T-helper 17 cell (primary cell): ENCODE results near the gene SPO11. TPM values are rescaled to one million over a fixed set of nuclear protein-coding genes. Genes with fewer than 3 reads are reported as not detected.

Experiments
- ATAC-seq: fragments of 150-1000 bp; cut with Tn5 transposase; 2 replicates; pipeline ENCODE4 v1.10.0; 2021; ENCODE audit warnings: mild to moderate bottlenecking, moderate library complexity
- DNase-seq, 3 donors: peaks; one replicate each; pipeline versions ENCODE4 v3.0.0 to v3.0.0-alpha.2; 2020 to 2021
- H3K9me3 ChIP-seq: one replicate; pipeline ENCODE4 v1.7.0; 2013; ENCODE audit warnings: low read length, mild to moderate bottlenecking; ENCODE audit not compliant: control insufficient read depth, poor library complexity, severe bottlenecking
- H3K27ac Mint-ChIP-seq: one replicate; pipeline ENCODE4 v1.8.0; 2022; ENCODE audit warnings: mild to moderate bottlenecking, moderate library complexity, mixed read lengths
- H3K27me3 Mint-ChIP-seq: one replicate; pipeline ENCODE4 v1.8.0; 2022; ENCODE audit warnings: mixed read lengths
- H3K36me3 Mint-ChIP-seq: one replicate; pipeline ENCODE4 v1.8.0; 2022; ENCODE audit warnings: low read depth, mixed read lengths
- H3K4me1 Mint-ChIP-seq: one replicate; pipeline ENCODE4 v1.8.0; 2022; ENCODE audit warnings: mild to moderate bottlenecking, mixed read lengths
- H3K4me3 Mint-ChIP-seq: one replicate; pipeline ENCODE4 v1.8.0; 2022; ENCODE audit warnings: mild to moderate bottlenecking, moderate library complexity, mixed read lengths
- total RNA-seq, 4 donors: library from RNA in 2 of 4; stranded (reverse) in 2 of 4; gene quantifications; one replicate each; pipeline ENCODE4 v1.2.3 and lab custom pipeline; 2022 to 2026

SPO11 gene
- total RNA-seq, 2 donors from 2014 or later: not detected

DNA sequence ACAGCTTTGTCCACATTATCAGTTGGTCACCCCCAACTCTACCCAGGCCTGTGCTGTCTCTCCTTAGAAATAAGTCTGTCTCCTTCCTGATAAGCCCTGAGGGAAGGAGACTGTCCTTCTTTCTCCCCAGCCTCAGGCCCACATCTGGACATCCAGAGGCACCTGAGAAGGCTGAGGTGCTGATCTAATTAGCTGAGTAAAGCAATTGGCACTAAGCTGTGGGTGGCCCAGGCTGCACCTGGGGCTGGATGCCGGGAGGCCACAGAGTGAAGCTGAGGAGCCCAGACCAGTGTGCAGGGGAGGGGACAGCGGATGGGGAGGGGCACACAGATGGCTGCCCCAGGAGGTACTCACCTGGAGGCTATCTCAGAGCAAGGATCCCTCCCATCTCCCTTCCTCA, 37.0 kb upstream of the SPO11 start:
- no peaks in the 10 kb centered on the region for H3K9me3 ChIP-seq
- ATAC-seq (no peak), DNase-seq (no peak)
- Mint-ChIP-seq H3K27me3 (peaks cover 65% of the 10 kb centered on the region), H3K4me3 (no peak overlapping the region), H3K36me3 (no peaks in the 10 kb centered on the region), H3K4me1 (no peaks in the 10 kb centered on the region), H3K27ac (no peak overlapping the region)

DNA sequence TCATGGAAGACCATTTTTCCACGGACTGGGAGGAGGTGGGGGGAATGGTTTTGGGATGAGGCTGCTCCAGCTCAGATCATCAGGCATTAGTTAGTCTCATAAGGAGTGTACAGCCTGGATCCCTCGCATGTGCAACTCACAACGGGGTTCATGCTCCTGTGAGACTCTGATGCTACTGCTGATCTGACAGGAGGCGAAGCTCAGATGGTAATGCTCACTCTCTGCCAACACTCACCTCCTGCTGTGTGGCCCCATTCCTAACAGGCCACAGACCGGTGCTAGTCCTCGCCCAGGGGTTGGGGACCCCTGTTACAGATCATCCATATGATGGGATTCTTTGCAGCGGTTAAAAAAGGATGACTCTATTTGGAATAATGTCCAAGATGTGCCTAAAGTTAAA, 35.6 kb upstream of the SPO11 start:
- peaks cover 51% of the 10 kb centered on the region for H3K27me3 Mint-ChIP-seq
- H3K27ac Mint-ChIP-seq: no peak overlapping the region
- no peaks in the 10 kb centered on the region for H3K36me3 Mint-ChIP-seq
- H3K4me1 Mint-ChIP-seq: no peaks in the 10 kb centered on the region
- ATAC-seq (no peak), DNase-seq (no peak)
- no peak overlapping the region for H3K4me3 Mint-ChIP-seq
- no peaks in the 10 kb centered on the region for H3K9me3 ChIP-seq

DNA sequence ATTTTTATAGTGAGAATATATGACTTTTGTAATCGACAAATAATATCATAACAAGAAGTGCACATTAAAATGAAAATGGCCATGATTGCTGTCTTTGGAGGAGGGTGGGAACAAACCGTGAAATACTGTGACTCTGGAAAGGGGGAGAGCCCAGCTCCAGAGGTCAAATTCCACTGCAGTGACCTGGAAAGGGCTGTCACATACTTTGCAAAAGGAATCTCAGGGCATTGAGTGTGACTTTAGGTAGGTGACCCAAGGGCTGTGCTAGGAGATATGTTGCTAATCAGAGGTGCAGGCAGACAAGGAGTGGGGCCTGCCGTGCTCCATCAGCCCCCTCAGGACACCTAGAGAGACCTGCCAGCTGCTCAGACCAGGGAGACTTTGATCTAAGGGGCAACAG, 35.1 kb upstream of the SPO11 start:
- ATAC-seq (no peak), DNase-seq (no peak)
- Mint-ChIP-seq H3K27me3 (peaks cover 49% of the 10 kb centered on the region), H3K4me3 (no peak overlapping the region), H3K27ac (no peak overlapping the region), H3K36me3 (no peaks in the 10 kb centered on the region), H3K4me1 (no peaks in the 10 kb centered on the region)
- H3K9me3 ChIP-seq: no peaks in the 10 kb centered on the region

- no peak overlapping the region for H3K4me3 Mint-ChIP-seq
- H3K27me3 Mint-ChIP-seq: peaks cover 36% of the 10 kb centered on the region
- no peaks in the 10 kb centered on the region for H3K4me1 Mint-ChIP-seq
- H3K27ac Mint-ChIP-seq: no peak overlapping the region
- H3K9me3 ChIP-seq: no peaks in the 10 kb centered on the region
- DNase-seq: no peak
- no peak for ATAC-seq
- no peaks in the 10 kb centered on the region for H3K36me3 Mint-ChIP-seq
These were observed 31.1 kb upstream of the SPO11 start for GRCh38 chr20:57298457-57298856.

- no peak overlapping the region for H3K4me3 Mint-ChIP-seq
- H3K36me3 Mint-ChIP-seq: no peaks in the 10 kb centered on the region
- DNase-seq (no peak), ATAC-seq (no peak)
- no peaks in the 10 kb centered on the region for H3K9me3 ChIP-seq
- no peak overlapping the region for H3K27ac Mint-ChIP-seq
- H3K27me3 Mint-ChIP-seq: peaks cover 47% of the 10 kb centered on the region
- no peaks in the 10 kb centered on the region for H3K4me1 Mint-ChIP-seq
These were observed 28.6 kb upstream of the SPO11 start for GRCh38 chr20:57301026-57301425.

DNA sequence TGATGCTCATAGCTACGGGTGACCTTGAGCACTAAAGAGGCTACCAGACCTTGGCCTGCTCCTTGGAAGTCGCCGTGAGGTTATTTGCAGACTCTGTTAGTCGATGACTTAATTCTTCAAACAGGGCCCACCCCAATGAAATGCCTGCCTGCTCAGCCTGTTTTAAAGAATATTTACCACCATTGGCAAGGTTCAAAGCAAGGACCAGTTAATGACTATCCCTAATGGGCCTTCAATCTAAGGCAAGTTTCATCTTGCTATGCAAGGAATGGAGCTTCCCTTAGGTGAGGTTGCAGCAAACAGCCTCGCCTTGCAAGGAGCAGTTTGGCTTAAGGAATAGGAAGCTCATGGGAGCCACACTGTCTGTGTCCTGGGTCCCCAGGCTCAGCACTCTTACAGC, 22.9 kb upstream of the SPO11 start:
- H3K4me1 Mint-ChIP-seq: peaks cover 4% of the 10 kb centered on the region
- peaks cover 3% of the 10 kb centered on the region for H3K36me3 Mint-ChIP-seq
- no peaks in the 10 kb centered on the region for H3K9me3 ChIP-seq
- DNase-seq (no peak), ATAC-seq (no peak)
- no peak overlapping the region for H3K4me3 Mint-ChIP-seq
- H3K27me3 Mint-ChIP-seq: peaks cover 37% of the 10 kb centered on the region
- H3K27ac Mint-ChIP-seq: no peak overlapping the region

- H3K27me3 Mint-ChIP-seq: peaks cover 25% of the 10 kb centered on the region
- no peak for ATAC-seq
These were observed 20.9 kb upstream of the SPO11 start for GRCh38 chr20:57308451-57309271.

GRCh38 chr20:57309544-57310115, 20.0 kb upstream of the SPO11 start:
- H3K27me3 Mint-ChIP-seq: peaks cover 23% of the 10 kb centered on the region
- peaks cover 4% of the 10 kb centered on the region for H3K4me1 Mint-ChIP-seq
- ATAC-seq (no peak), DNase-seq (no peak)
- H3K36me3 Mint-ChIP-seq: peaks cover 3% of the 10 kb centered on the region
- H3K27ac Mint-ChIP-seq: no peak overlapping the region
- H3K9me3 ChIP-seq: no peaks in the 10 kb centered on the region
- H3K4me3 Mint-ChIP-seq: no peak overlapping the region

More at GRCh38 chr20:57308451-57309271, 20.9 kb upstream of the SPO11 start:
- H3K4me3 Mint-ChIP-seq: no peak overlapping the region
- peaks cover 4% of the 10 kb centered on the region for H3K4me1 Mint-ChIP-seq
- H3K9me3 ChIP-seq: no peaks in the 10 kb centered on the region
- no peak overlapping the region for H3K27ac Mint-ChIP-seq
- no peak for DNase-seq
- H3K36me3 Mint-ChIP-seq: peaks cover 3% of the 10 kb centered on the region

GRCh38 chr20:57310821-57311514, 18.6 kb upstream of the SPO11 start:
- peaks cover 22% of the 10 kb centered on the region for H3K27me3 Mint-ChIP-seq
- DNase-seq: no peak
- no peak for ATAC-seq

DNA sequence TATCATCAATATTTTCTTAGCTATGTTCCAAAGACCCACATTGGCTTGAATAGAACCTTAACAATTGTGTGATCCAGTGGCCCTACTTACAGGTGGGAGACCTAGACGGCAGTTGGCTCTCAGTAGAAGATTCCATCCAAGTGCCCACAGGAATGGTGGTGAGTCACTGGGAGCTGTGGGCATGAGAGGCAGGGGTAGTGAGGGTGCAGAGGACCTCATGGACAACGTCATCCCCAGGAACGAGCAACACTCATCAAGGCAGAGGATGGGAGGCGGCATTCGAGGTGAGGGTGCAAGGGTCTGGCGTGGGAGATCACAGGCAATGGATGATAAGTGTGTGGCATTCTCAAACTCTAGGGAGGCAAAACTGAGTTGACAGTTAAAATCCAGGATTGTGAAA, 17.5 kb upstream of the SPO11 start:
- H3K27ac Mint-ChIP-seq: no peak overlapping the region
- no peaks in the 10 kb centered on the region for H3K9me3 ChIP-seq
- H3K4me1 Mint-ChIP-seq: peaks cover 7% of the 10 kb centered on the region
- no peak overlapping the region for H3K4me3 Mint-ChIP-seq
- H3K27me3 Mint-ChIP-seq: peaks cover 18% of the 10 kb centered on the region
- H3K36me3 Mint-ChIP-seq: peaks cover 3% of the 10 kb centered on the region
- ATAC-seq (no peak), DNase-seq (no peak)

More at GRCh38 chr20:57310821-57311514, 18.6 kb upstream of the SPO11 start:
- Mint-ChIP-seq H3K4me1 (peaks cover 7% of the 10 kb centered on the region), H3K27ac (no peak overlapping the region), H3K36me3 (peaks cover 3% of the 10 kb centered on the region), H3K4me3 (no peak overlapping the region)
- H3K9me3 ChIP-seq: no peaks in the 10 kb centered on the region

- H3K4me3 Mint-ChIP-seq: no peak overlapping the region
- H3K36me3 Mint-ChIP-seq: no peaks in the 10 kb centered on the region
- H3K4me1 Mint-ChIP-seq: peaks cover 3% of the 10 kb centered on the region
- no peak for ATAC-seq
- H3K9me3 ChIP-seq: no peaks in the 10 kb centered on the region
- peaks cover 23% of the 10 kb centered on the region for H3K27me3 Mint-ChIP-seq
- H3K27ac Mint-ChIP-seq: no peak overlapping the region
- DNase-seq: no peak
These were observed 16.4 kb upstream of the SPO11 start for GRCh38 chr20:57313230-57313629.

- H3K9me3 ChIP-seq: no peaks in the 10 kb centered on the region
- DNase-seq (no peak), ATAC-seq (no peak)
- H3K27ac Mint-ChIP-seq: no peak overlapping the region
- H3K27me3 Mint-ChIP-seq: peaks cover 30% of the 10 kb centered on the region
- peaks cover 3% of the 10 kb centered on the region for H3K4me1 Mint-ChIP-seq
- no peaks in the 10 kb centered on the region for H3K36me3 Mint-ChIP-seq
- no peak overlapping the region for H3K4me3 Mint-ChIP-seq
These were observed 15.7 kb upstream of the SPO11 start for GRCh38 chr20:57313951-57314350.

DNA sequence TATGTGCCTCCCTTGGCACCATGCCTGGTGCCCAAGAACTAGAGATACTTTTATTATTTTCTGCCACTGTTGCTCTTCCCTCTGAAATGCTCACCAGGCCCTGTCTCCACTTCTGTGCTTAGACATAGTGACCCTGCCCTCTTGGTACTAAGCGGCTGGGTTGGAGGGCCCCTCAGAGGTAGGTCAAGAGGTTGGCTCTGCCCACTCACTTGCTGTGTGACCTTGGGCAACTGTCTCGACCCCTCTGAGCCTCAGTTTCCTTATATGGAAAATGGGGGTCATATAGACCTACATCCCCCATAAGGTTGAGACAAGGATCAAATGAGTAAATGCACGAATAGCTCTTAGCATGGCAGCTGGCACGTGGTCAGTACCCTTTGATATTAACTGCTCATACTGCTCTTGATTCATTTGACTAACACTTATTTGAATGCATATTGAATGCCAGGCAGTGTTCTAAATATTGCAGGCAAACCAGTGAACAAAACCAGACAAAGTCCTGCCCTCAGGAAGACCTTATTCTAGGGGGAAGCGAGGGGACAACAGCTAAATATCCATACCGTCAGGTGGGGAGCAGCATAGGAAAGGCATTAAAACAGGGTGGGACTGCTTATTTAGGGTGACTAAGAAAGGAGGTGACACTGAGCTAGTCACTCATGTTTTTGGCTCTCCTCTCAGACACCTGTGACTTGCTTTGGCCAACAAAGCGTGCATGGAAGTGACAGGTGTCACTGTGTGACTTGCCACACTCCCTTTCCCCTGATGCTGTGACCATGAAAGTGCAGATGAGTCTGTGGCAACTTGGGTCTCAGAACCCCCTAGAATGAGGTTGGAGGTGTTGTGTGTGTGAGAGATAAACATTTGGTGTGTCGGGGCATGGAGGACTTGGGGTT, 14.3 kb upstream of the SPO11 start:
- Mint-ChIP-seq H3K4me3 (no peak overlapping the region), H3K36me3 (no peaks in the 10 kb centered on the region), H3K4me1 (peaks cover 3% of the 10 kb centered on the region), H3K27ac (no peak overlapping the region), H3K27me3 (peaks cover 42% of the 10 kb centered on the region)
- DNase-seq: no peak
- no peaks in the 10 kb centered on the region for H3K9me3 ChIP-seq
- no peak for ATAC-seq
